K562 (cell line): Measurements from ENCODE around the gene PEDS1. TPM values are rescaled to one million over a fixed set of nuclear protein-coding genes. Genes with fewer than 3 reads are reported as not detected.

Experiments
- HMBOX1 ChIP-seq: sonication (generic); IDR thresholded peaks from 2 replicates; pipeline ENCODE4 v1.6.1; 2016
- PHTF2 ChIP-seq: fragments of 250-450 bp; sonication (Bioruptor Pico); IDR thresholded peaks from 2 replicates; pipeline ENCODE4 v1.5.0; 2021; ENCODE audit warnings: mild to moderate bottlenecking
- POLR2B ChIP-seq: fragments of 450-650 bp; IDR thresholded peaks from 2 replicates; pipeline ENCODE4 v1.6.1; 2018; ENCODE audit warnings: low read depth; ENCODE audit not compliant: partially characterized antibody
- RREB1 ChIP-seq: fragments of 250-450 bp; sonication (Bioruptor Pico); IDR thresholded peaks from 2 replicates; pipeline ENCODE4 v1.4.0; 2020
- STAT6 ChIP-seq: sonication (generic); formaldehyde crosslinking; IDR thresholded peaks from 2 replicates; pipeline ENCODE4 v1.8.1; 2023; ENCODE audit warnings: mild to moderate bottlenecking, missing genetic modification reagents
- TAL1 ChIP-seq: fragments of 450-650 bp; IDR thresholded peaks from 2 replicates; pipeline ENCODE4 v1.6.1; 2016; ENCODE audit warnings: mild to moderate bottlenecking
- TBL1XR1 ChIP-seq, 2 experiments: IDR thresholded peaks; 2 replicates each; pipeline ENCODE4 v1.6.1; 2012; ENCODE audit warnings: improper control_type of control experiment in 2 of 2, low read length in 2 of 2, mild to moderate bottlenecking in 1 of 2
- TGIF2 ChIP-seq: sonication (generic); formaldehyde crosslinking; IDR thresholded peaks from 2 replicates; pipeline ENCODE4 v1.8.1; 2022; ENCODE audit warnings: mild to moderate bottlenecking, missing genetic modification reagents, moderate library complexity
- ZC3H11A ChIP-seq: IDR thresholded peaks from 2 replicates; pipeline ENCODE4 v1.6.1; 2012; ENCODE audit warnings: low read depth, low read length, improper control_type of control experiment
- ZNF212 ChIP-seq: fragments of 450-650 bp; formaldehyde crosslinking; IDR thresholded peaks from 2 replicates; pipeline ENCODE4 v1.4.0; 2020; ENCODE audit warnings: mild to moderate bottlenecking
- ZNF217 ChIP-seq: sonication (generic); formaldehyde crosslinking; IDR thresholded peaks from 2 replicates; pipeline ENCODE4 v1.8.0; 2022; ENCODE audit warnings: mild to moderate bottlenecking, missing genetic modification reagents
- ZNF347 ChIP-seq: fragments of 450-650 bp; formaldehyde crosslinking; IDR thresholded peaks from 2 replicates; pipeline ENCODE4 v1.4.0; 2020; ENCODE audit warnings: low read depth, mild to moderate bottlenecking, moderate library complexity
- ZNF507 ChIP-seq: conservative IDR thresholded peaks from 2 replicates; pipeline ENCODE4 v1.6.1; 2017; ENCODE audit warnings: missing genetic modification characterization, missing compliant biosample characterization
- ZNF518B ChIP-seq: fragments of 250-450 bp; sonication (Bioruptor Pico); IDR thresholded peaks from 2 replicates; pipeline ENCODE4 v1.5.0; 2021; ENCODE audit warnings: mild to moderate bottlenecking, moderate library complexity
- polyA plus RNA-seq, 8 experiments: library from polyadenylated mRNA; depleted of rRNA in 4 of 8; stranded (reverse) in 5 of 8; unstranded in 3 of 8; fragments of >200 nt; fragmentation: Nextera tagmentation in 2 of 8; fragmentation: Illumina TruSeq in 1 of 8; extraction: Ambion mirVana in 2 of 8; extraction: Trizol in 1 of 8; gene quantifications; 2 replicates each; pipeline versions ENCODE4 v1.2.1 to v1.2.3, GENCODE V29; 2011 to 2014; ENCODE audit warnings: inconsistent platforms in 1 of 8, missing spikeins in 1 of 8
- total RNA-seq, 7 experiments: library from RNA; depleted of rRNA in 6 of 7; stranded (reverse); fragments of >200 nt in 6 of 7; fragmentation: Illumina TruSeq in 2 of 7; extraction: Trizol in 2 of 7; gene quantifications; 2 replicates each; pipeline versions ENCODE4 v1.2.1 to v1.2.3, GENCODE V29; 2011 to 2021; ENCODE audit warnings: low replicate concordance in 1 of 7

PEDS1 gene
- total and polyA plus RNA-seq, 9 of the 15 experiments (the other 6 are each of a cell fraction or from before 2014, with no cell fraction given) = 2.9 to 38.5 (median 24.2) TPM

- no peak for TF ChIP-seq PHTF2 (CRISPR knock-in tag)
- no peak for TF ChIP-seq HMBOX1
- TF ChIP-seq TAL1 = no peak
- no peak for TF ChIP-seq STAT6
- no peak for TF ChIP-seq ZNF347 (CRISPR knock-in tag)
- TF ChIP-seq TBL1XR1 (IDR thresholded peaks at IDR 0.05; ENCODE audit: low read length in 2 of 2) = no peak
- no peak for TF ChIP-seq RREB1
- no peak for TF ChIP-seq ZNF507
- TF ChIP-seq ZNF518B (CRISPR knock-in tag) = no peak
- TF ChIP-seq ZNF217 (CRISPR knock-in tag) = no peak
- TF ChIP-seq ZNF212 (CRISPR knock-in tag) = peak; percentile 79; the same call in 1 of the 2 replicates
- TF ChIP-seq ZC3H11A = no peak
- TF ChIP-seq POLR2B = peak; percentile 72
- TF ChIP-seq TGIF2 (CRISPR knock-in tag) = no peak
Measured at GRCh38 chr20:50153500-50154377, at the start of gene PEDS1 (continued).
